Activated T-cell treated with anti-CD3 and anti-CD28 coated beads, Interleukin-2, amount 50 U/mL, for 72 hours (primary cell): ENCODE data around the gene MED23. TPM values are rescaled to one million over a fixed set of nuclear protein-coding genes. Genes with fewer than 3 reads are reported as not detected.

ENCODE experiments used
- ATAC-seq, 2 donors: fragments of 150-1000 bp; cut with Tn5 transposase; replicated peaks in 1 of 2; 2 replicates each; pipeline ENCODE4 v1.10.0; 2021; ENCODE audit warnings: moderate library complexity in 2 of 2, mild to moderate bottlenecking in 1 of 2
- DNase-seq, 2 donors: peaks; one replicate each; pipeline ENCODE4 v3.0.0; 2021 to 2022; ENCODE audit warnings: mixed read lengths in 1 of 2
- H3K27ac Mint-ChIP-seq: one replicate; pipeline ENCODE4 v1.8.0; 2022; ENCODE audit warnings: mild to moderate bottlenecking, moderate library complexity, mixed read lengths
- H3K27me3 Mint-ChIP-seq: one replicate; pipeline ENCODE4 v1.8.0; 2022; ENCODE audit warnings: low read depth, mixed read lengths
- H3K36me3 Mint-ChIP-seq, 2 donors: one replicate each; pipeline ENCODE4 v1.8.0; 2022; ENCODE audit warnings: mixed read lengths in 2 of 2, mild to moderate bottlenecking in 1 of 2; ENCODE audit not compliant: insufficient read depth in 2 of 2
- H3K4me1 Mint-ChIP-seq: one replicate; pipeline ENCODE4 v1.8.0; 2022; ENCODE audit warnings: low read depth, mixed read lengths
- H3K4me3 Mint-ChIP-seq, 2 donors: one replicate each; pipeline ENCODE4 v1.8.0; 2022; ENCODE audit warnings: mild to moderate bottlenecking in 2 of 2, mixed read lengths in 2 of 2, moderate library complexity in 2 of 2
- H3K9me3 Mint-ChIP-seq, 2 donors: one replicate each; pipeline ENCODE4 v1.8.0; 2022; ENCODE audit warnings: mixed read lengths in 2 of 2
- total RNA-seq, 2 donors: library from RNA; stranded (reverse); gene quantifications; one replicate each; pipeline ENCODE4 v1.2.3, GENCODE V29; 2022

Gene MED23
- total RNA-seq, 2 donors from 2014 or later, result 38.5 to 40.1 TPM

DNA sequence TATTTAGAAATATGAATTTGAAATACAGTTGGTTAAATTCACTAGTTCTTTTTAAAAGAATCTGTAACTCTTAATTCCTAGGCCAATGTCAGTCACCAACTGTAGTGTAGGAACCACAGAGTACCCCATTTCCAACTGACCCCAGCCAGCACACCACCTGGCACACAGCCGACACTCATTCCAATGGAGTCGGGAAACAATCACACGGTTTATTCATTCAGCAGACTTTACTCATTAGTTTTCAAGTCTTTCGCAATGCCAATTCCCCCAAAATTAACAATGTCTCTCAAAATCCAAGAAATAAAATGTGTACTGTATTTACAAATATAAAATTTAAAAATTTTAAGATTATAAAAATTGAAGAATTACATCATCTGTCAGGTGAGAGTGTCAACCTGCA is 41.5 kb downstream of the MED23 start:
- ATAC-seq (no peak), DNase-seq (no peak)
- peaks cover 5 to 25% of the 10 kb centered on the region in 2 donors for H3K36me3 Mint-ChIP-seq
- no peak overlapping the region for H3K27ac Mint-ChIP-seq
- H3K4me1 Mint-ChIP-seq, result no peaks in the 10 kb centered on the region
- H3K27me3 Mint-ChIP-seq, result no peaks in the 10 kb centered on the region
- H3K4me3 Mint-ChIP-seq, result no peak overlapping the region
- no peaks in the 10 kb centered on the region for H3K9me3 Mint-ChIP-seq

DNA sequence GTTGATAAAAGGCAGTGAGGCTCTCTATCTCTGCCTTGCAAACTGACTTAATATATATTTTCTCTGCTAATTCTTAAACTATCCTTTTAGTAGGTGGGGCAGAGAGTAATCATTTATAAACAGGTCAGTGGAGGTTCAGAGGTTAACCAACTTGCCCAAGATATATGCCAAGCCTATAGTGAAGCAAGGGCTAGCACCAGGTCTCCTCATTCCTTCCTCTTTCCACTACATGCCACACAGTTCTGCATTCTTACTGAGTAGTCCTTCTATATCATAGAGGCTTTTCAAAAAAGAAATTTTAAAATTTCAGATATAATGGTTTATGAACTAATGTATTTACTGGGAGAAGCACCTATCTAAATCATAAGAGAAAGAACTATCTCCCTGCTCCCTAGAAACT is 46.5 kb downstream of the MED23 start:
- no peak for ATAC-seq
- Mint-ChIP-seq H3K27ac (no peak overlapping the region), H3K9me3 (no peaks in the 10 kb centered on the region), H3K4me3 (no peak overlapping the region), H3K36me3 (peaks cover 4 to 7% of the 10 kb centered on the region in 2 donors), H3K4me1 (no peaks in the 10 kb centered on the region), H3K27me3 (no peaks in the 10 kb centered on the region)
- no peak for DNase-seq

DNA sequence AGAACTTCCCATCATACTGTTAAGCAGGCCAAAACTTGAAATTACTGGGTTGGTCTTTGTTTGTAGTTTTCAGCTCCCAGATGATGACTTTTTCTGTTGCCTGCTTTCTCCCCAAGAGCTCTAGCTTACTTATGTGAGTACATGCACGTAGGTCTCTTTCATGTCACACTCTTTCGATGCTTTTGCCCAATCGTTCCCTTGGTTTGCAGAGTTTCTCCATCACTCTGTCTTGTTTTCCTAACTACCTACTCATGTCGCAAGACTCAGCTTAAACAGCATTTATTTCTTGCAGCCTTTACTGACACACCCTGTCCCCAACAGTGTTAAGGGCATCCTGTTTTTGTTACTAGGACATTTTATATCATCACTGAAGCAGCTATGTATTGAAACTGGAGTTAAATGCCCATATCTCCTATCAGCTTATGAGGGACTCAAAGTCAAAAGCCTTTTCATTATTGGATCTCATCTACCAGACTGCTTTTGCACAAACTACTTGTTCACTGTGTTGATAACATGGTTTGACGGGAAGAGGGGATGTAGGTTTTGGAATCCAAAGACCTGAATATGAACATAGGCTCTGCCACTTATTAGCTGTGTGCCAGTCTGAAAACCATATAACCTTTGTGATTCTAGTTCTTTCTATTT is 52.1 kb downstream of the MED23 start:
- no peak for ATAC-seq
- Mint-ChIP-seq H3K36me3 (peaks cover 2 to 3% of the 10 kb centered on the region in 2 donors), H3K27ac (no peak overlapping the region), H3K27me3 (no peaks in the 10 kb centered on the region), H3K4me1 (no peaks in the 10 kb centered on the region), H3K9me3 (no peaks in the 10 kb centered on the region), H3K4me3 (no peak overlapping the region)
- no peak for DNase-seq

DNA sequence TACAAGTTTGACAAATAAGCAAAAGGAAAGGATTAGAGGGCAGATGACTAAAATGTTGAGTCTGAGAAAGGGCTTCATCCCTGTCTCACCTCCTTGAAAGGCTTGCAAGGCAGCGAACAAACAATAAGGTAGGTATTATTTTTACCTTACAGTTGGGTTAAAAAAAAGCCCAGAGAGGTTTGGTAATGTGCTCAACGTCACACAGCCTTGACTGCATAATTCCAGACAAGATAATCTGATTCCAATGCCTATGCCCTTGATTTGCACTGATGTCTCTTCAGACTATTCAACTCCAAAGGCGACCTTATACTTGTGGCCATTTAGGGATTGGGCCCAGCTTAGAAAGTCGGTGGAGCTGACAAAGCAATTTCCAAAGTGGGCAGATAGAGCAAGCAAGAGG is 53.4 kb downstream of the MED23 start:
- Mint-ChIP-seq H3K4me1 (no peaks in the 10 kb centered on the region), H3K36me3 (peaks cover 2 to 3% of the 10 kb centered on the region in 2 donors), H3K27ac (no peak overlapping the region), H3K9me3 (no peaks in the 10 kb centered on the region), H3K4me3 (no peak overlapping the region), H3K27me3 (no peaks in the 10 kb centered on the region)
- ATAC-seq, result no peak
- DNase-seq, result no peak

DNA sequence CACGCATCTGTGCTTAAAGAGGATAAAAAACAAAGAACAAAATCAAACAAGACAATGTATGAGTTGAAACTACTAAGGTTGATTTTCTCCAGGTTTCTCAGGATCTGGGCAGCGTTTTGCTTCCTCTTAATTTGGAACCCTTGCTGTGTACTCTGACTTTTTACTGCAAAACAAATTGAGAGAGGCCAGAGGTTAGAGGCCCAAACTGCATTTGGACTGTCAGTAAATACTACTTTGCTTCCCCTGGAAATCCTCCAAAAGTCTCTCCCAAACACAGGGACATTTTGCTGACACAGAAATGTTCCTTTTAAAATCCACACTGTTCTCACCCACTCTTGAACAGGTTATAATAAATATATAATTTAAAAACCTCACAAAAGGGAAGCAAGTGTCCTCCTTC is 53.9 kb downstream of the MED23 start:
- no peaks in the 10 kb centered on the region for H3K27me3 Mint-ChIP-seq
- no peaks in the 10 kb centered on the region for H3K4me1 Mint-ChIP-seq
- no peak for DNase-seq
- peaks cover 2 to 3% of the 10 kb centered on the region in 2 donors for H3K36me3 Mint-ChIP-seq
- H3K4me3 Mint-ChIP-seq, result no peak overlapping the region
- no peak for ATAC-seq
- no peak overlapping the region for H3K27ac Mint-ChIP-seq
- no peaks in the 10 kb centered on the region for H3K9me3 Mint-ChIP-seq

DNA sequence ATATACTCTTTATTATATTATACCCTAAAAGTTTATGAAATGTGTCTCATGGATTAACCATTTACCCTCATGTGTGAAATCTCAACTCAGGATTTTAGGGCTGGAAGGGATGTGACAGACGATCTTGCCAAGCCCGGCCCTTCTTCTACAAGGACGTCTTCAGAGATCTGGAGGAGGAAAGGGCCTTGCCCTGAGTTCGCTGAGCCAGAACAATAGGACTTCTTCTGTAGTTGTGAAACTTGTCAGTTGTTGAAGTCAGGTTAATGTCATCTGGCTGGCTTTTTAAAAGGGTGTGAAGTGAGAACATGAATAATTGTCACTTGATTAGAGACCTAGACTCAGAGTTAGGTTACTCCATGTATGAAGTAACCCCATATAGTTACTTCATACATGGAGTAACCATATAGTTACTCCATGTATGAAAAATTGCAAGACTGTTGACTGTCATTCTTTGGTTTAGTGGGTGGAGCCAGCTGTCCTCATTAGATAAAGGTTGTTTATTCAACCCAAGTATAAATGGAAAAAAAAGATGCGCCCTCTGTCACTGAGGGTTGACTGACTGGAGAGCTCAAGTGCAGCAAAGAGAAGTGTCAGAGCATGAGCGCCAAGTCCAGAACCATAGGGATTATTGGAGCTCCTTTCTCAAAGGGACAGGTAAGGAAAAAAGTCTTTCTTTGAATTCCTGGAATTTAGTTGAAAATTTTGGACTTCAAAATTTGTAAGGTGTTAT is 55.2 kb downstream of the MED23 start, which contains the start of gene ARG1:
Gene ARG1, plus strand, starts transcription at position 541 of the 730 bp plus-strand sequence. Its CDS starts 57 bp downstream, at position 598.
- ATAC-seq, result no peak
- Mint-ChIP-seq H3K9me3 (no peaks in the 10 kb centered on the region), H3K27me3 (no peaks in the 10 kb centered on the region), H3K4me3 (no peak within 1 kb of the TSS), H3K4me1 (peaks cover 6% of the 10 kb centered on the region), H3K36me3 (peaks cover 1 to 3% of the 10 kb centered on the region in 2 donors), H3K27ac (no peak within 1 kb of the TSS)
- no peak for DNase-seq

DNA sequence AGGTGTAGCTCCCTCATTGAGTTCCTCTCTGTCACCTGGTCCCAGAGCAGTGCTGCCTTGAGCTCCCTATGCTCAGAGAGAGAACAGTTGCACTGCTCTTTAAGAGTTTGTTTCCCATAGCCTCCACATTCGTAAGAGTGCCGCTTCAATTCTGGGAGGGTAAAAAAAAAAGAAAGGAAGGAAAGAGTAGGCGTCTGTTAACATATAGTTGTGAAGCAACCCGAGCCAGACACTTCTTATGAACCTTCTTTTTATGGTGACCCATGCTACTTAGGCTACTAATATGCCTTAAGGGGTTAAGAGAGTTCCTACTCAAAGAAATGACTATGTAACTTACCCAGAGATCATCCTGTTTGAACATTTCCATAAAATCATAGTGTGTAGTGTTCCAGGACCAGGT is 59.3 kb downstream of the MED23 start:
- no peak for ATAC-seq
- H3K36me3 Mint-ChIP-seq, result no peaks in the 10 kb centered on the region
- no peaks in the 10 kb centered on the region for H3K9me3 Mint-ChIP-seq
- no peaks in the 10 kb centered on the region for H3K27me3 Mint-ChIP-seq
- no peak overlapping the region for H3K4me3 Mint-ChIP-seq
- H3K4me1 Mint-ChIP-seq, result peaks cover 6% of the 10 kb centered on the region
- H3K27ac Mint-ChIP-seq, result no peak overlapping the region
- DNase-seq, result no peak

DNA sequence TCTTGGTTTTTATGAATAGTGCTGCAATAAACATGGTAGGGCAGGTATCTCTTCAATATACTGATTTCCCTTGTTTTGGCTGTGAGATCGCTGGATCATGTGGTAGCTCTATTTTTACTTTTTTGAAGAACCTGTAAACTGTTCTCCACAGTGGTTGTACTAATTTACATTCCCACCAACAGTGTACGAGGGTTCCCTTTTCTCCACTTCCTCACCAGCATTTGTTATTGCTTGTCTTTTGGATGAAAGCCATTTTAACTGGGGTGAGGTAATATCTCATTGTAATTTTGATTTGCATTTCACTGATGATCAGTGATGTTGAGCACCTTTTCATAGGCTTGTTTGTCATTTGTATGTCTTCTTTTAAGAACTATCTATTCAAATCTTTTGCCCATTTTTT is 63.0 kb downstream of the MED23 start:
- no peak overlapping the region for H3K27ac Mint-ChIP-seq
- H3K4me3 Mint-ChIP-seq, result no peak overlapping the region
- H3K4me1 Mint-ChIP-seq, result peaks cover 6% of the 10 kb centered on the region
- no peaks in the 10 kb centered on the region for H3K36me3 Mint-ChIP-seq
- ATAC-seq, result no peak
- no peak for DNase-seq
- no peaks in the 10 kb centered on the region for H3K9me3 Mint-ChIP-seq
- H3K27me3 Mint-ChIP-seq, result no peaks in the 10 kb centered on the region

DNA sequence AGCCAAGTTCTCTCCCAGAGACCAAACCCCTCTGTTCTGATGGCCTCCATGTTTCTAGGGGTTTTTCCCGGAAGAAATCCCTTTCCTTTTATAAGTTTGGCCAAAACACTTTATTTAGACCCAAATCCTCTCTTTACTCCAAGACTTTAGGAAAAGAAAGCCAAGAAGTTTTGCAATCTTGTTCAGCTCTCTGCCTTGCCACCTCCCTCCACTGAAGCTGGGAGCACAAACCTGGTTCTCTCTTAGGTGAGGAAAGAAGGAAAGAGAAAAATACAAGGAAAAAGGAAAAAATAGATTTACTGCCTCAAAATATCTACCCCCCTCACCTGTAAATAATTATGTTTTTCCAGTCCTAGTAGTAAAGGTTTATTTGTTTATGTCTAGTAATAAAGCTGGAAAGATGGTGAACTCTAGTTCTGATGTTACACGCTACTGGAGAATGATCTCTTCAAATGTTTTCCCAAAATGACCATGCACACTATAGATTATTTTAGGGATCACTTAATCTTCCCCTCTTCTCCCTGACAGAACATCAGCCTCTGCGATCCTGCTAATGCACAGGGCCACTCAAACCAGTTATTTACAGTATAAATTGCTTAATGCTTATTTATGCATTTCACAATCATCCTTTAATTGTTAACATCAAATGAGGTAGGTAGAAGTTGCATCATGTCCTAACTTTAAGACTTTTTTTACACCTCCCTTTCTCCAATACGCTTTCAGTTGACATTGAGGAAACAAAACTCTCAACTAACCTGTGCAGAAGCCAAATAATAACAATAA is 65.9 kb downstream of the MED23 start:
- Mint-ChIP-seq H3K4me1 (no peaks in the 10 kb centered on the region), H3K27ac (no peak overlapping the region), H3K9me3 (no peaks in the 10 kb centered on the region), H3K4me3 (no peak overlapping the region), H3K27me3 (no peaks in the 10 kb centered on the region), H3K36me3 (no peaks in the 10 kb centered on the region)
- ATAC-seq (no peak), DNase-seq (no peak)

DNA sequence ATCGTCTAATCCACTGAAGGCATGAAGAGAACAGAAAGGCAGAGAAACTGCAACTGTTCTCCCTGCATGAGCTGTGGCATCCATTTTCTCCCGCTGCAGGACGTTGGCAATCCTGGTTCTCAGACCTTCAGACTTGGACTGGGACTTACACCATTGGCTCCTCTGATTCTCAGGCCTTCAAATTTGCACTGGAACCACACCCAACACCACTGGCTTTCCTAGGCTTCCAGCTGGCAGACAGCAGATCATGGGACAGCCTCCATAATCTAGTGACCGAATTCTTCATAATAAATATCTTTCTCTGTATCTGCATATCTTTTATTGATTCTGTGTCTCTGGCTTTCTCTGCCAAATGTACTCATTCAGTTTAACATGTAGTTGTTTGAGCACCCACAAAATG is 69.1 kb downstream of the MED23 start:
- Mint-ChIP-seq H3K27me3 (peaks cover 3% of the 10 kb centered on the region), H3K27ac (no peak overlapping the region), H3K4me1 (no peaks in the 10 kb centered on the region), H3K4me3 (no peak overlapping the region), H3K36me3 (no peaks in the 10 kb centered on the region), H3K9me3 (peaks cover 0 to under 1% of the 10 kb centered on the region in 2 donors)
- ATAC-seq (no peak), DNase-seq (no peak)

DNA sequence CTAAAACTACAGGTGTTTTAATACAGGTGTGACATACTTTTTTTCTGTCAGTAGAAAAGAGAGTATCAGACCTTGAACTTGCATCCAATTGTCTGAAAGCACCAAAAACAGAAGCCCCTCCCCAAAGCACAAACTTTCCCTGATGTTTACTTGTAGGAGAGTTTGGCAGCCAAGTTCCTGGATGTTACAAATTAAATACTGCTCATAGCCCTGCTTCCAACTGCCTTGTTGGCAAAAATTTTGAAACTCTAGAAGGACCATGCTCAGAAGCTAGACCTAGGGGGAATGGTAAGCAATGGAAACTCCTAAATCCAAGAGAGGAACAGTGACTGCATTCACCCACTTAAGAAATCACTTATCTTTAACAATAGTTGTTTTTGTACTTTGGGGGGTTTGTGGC is 72.0 kb downstream of the MED23 start:
- no peak for ATAC-seq
- no peak for DNase-seq
- Mint-ChIP-seq H3K27me3 (peaks cover 8% of the 10 kb centered on the region), H3K27ac (no peak overlapping the region), H3K36me3 (no peaks in the 10 kb centered on the region), H3K4me1 (no peaks in the 10 kb centered on the region), H3K4me3 (no peak overlapping the region), H3K9me3 (peaks cover 0 to 1% of the 10 kb centered on the region in 2 donors)

DNA sequence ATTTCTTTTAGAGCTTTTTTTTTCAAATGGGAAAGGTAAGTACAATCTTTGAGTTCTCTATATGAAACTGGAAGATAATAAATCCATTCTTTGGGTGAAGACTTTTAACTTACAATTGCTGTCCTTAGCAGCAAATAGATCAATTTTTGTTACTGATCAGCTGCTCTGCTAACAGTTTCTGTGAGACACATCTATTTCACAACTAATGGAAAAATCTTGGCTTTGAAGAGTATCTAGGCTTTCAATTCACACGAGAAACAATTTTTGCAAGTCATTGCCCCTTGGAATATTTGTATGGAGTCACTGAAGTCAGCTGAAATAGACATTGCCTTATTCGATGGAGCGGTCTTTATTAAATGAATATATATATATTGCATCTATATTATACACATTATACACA is 75.5 kb downstream of the MED23 start:
- no peak for ATAC-seq
- H3K4me1 Mint-ChIP-seq, result no peaks in the 10 kb centered on the region
- H3K4me3 Mint-ChIP-seq, result no peak overlapping the region
- peaks cover 0 to 1% of the 10 kb centered on the region in 2 donors for H3K9me3 Mint-ChIP-seq
- no peak overlapping the region for H3K27ac Mint-ChIP-seq
- DNase-seq, result no peak
- peaks cover 8% of the 10 kb centered on the region for H3K27me3 Mint-ChIP-seq
- H3K36me3 Mint-ChIP-seq, result no peaks in the 10 kb centered on the region

DNA sequence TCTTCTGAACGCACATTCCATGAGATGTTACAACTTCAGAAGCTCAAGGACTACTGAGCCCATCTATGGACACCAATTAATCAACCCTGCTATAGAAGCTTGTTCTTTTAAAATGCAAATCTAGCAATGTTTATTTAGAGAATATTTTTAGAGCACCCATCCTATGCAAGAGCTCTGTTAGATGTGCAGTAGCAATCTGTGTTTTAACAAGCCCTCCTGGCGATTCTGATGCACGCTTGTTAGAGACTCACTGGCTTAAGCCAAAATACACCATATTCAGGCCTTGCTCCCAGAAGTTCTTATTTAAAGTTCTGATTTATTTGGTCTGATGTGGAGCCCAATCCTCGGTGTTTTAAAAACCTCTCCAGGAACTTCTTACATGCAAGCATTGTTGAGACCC is 76.1 kb downstream of the MED23 start:
- Mint-ChIP-seq H3K27ac (no peak overlapping the region), H3K4me3 (no peak overlapping the region), H3K36me3 (no peaks in the 10 kb centered on the region), H3K9me3 (peaks cover 0 to 1% of the 10 kb centered on the region in 2 donors), H3K4me1 (no peaks in the 10 kb centered on the region), H3K27me3 (peaks cover 8% of the 10 kb centered on the region)
- ATAC-seq (no peak), DNase-seq (no peak)
